Measurements from ENCODE around the gene YY1AP1.

DNA sequence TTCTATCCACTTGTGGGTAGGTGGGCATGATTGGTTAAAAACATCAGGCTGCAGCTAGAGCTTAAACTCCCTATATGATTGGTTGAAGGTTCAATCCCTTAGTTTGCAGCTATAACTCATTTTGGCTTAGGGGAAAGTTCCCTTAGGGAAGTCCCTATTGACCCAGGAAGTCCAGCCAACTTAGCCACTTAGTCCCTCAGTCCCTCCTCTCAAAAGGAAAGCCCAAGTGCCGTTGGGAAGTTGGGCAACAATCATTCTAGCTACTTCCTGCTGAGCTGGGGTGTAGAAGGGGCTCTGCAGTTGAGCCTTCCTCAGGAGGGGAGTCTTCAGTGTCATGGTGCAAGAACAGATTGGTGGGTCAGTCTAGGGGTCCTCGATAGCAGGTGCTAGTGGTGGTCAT, 66.4 kb downstream of the YY1AP1 start:
- TF ChIP-seq, protein P1, sequence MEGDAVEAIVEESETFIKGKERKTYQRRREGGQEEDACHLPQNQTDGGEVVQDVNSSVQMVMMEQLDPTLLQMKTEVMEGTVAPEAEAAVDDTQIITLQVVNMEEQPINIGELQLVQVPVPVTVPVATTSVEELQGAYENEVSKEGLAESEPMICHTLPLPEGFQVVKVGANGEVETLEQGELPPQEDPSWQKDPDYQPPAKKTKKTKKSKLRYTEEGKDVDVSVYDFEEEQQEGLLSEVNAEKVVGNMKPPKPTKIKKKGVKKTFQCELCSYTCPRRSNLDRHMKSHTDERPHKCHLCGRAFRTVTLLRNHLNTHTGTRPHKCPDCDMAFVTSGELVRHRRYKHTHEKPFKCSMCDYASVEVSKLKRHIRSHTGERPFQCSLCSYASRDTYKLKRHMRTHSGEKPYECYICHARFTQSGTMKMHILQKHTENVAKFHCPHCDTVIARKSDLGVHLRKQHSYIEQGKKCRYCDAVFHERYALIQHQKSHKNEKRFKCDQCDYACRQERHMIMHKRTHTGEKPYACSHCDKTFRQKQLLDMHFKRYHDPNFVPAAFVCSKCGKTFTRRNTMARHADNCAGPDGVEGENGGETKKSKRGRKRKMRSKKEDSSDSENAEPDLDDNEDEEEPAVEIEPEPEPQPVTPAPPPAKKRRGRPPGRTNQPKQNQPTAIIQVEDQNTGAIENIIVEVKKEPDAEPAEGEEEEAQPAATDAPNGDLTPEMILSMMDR (IDR thresholded peaks at IDR 0.05; ENCODE audit: low read depth, low read length) = no peak
- no peak for TF ChIP-seq EZH2phosphoT487 (IDR thresholded peaks at IDR 0.05; ENCODE audit: low read depth)
